ENCODE data around the gene TNNI3.
"Not testable (repeated sequence)": the region's sequence is repeated elsewhere in the genome, so short reads cannot be mapped to it uniquely, and the experiment has no call there.

Gene TNNI3

GRCh38 chr19:55157064-55157908 lies at the start of gene TNNI3:
TNNI3 (minus strand) TSS chr19:55157732; CDS start chr19:55157589, 143 bp downstream.
- FAIRE-seq (no peak), DNase-seq (ENCODE audit: low spot score) (no peak)

GRCh38 chr19:55206664-55207500 lies 49.4 kb upstream of the TNNI3 start:
- no peak for FAIRE-seq
- peak; percentile 96 for DNase-seq (ENCODE audit: low spot score)

DNA sequence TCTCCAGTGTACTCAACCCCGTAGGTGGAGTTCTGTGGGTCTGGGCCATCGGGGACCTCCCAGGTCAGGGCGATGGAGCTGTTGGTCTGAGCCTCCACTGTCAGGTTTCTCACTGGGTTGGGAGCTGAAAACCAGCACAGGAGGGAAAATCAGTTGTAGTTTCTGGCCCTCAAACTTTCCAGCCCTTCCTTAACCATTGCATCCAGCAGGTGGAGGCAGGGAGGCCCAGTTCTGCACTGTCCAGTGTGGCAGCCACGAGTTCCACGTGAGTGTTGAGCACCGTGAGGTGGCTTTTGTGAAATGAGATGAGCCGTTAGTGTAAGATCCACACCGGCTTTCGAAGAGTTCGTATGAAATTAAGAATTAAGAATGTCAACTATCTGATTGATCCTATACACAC lies 44.7 kb upstream of the TNNI3 start:
- not testable (repeated sequence) for FAIRE-seq; DNase-seq (ENCODE audit: low spot score)

- FAIRE-seq = no peak
- no peak for DNase-seq (ENCODE audit: low spot score)
Observed at GRCh38 chr19:55199620-55200204, 42.2 kb upstream of the TNNI3 start.

- FAIRE-seq (no peak), DNase-seq (ENCODE audit: low spot score) (no peak)
Observed at GRCh38 chr19:55198651-55199050, 41.1 kb upstream of the TNNI3 start.

DNA sequence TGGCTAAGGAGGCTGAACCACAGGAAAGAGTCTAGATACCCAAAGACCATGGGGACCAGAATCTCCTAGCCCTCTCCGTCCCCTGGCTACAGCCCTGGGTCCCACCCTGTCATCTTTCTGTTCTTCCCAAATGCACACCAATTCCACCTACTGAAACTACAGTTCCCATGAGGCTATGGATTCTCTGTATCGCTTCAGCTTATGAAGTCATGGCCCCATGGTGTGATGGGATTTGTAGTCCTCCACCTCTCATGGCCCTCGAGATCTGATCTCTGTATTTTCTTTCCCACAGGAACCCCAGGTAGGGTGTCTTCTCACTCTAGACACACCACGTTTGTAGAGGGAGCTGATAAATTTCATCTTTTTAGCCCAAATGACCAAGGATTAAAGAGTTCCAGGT lies 40.0 kb upstream of the TNNI3 start:
- DNase-seq (ENCODE audit: low spot score) (no peak), FAIRE-seq (no peak)

DNA sequence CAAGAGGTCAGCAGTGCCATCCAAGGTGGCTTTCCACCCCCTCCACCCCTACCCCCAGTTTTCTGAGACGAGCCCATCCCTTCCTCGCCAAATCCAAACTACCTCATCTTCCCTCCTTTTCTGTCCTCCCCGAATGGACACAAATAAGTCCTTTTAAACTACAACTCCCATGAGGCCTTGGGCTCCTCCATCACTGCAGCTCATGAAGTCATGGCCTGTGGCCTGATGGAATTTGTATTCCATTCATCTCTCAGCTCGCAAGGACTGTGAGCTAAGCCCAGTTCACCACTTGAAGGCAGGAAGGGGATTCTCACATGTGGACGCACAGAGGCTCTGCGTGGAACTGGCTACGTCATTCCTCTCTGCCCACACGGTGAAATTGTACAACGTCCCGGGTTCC lies 39.3 kb upstream of the TNNI3 start:
- no peak for FAIRE-seq
- no peak for DNase-seq (ENCODE audit: low spot score)

GRCh38 chr19:55193481-55193880 lies 35.9 kb upstream of the TNNI3 start:
- DNase-seq (ENCODE audit: low spot score) (no peak), FAIRE-seq (no peak)

- FAIRE-seq (peak; percentile 44), DNase-seq (ENCODE audit: low spot score) (peak; percentile 79)
Observed at GRCh38 chr19:55189403-55189835, 31.9 kb upstream of the TNNI3 start.

GRCh38 chr19:55188625-55189024 lies 31.1 kb upstream of the TNNI3 start:
- DNase-seq (ENCODE audit: low spot score) (no peak), FAIRE-seq (no peak)

DNA sequence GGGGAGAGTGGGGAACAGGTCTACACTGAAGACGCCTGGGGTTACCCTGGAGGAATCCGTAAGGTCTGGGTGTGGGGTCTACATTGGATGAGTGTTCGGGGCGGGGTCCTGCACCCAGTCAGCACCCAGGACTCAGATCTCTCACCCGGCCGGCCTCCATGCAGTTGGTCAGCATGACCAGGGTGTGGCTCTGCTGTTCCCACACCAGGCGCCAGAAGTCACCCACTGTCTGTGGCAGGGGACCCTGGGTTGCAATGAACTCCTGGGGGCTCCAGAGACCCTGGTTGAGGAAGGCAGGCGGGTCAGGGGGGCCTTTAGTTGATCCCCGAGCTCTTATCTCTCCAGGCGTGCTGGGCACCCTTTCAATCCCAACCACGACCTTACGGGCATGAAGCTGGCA lies 28.5 kb upstream of the TNNI3 start:
- DNase-seq (ENCODE audit: low spot score) (no peak), FAIRE-seq (no peak)

DNA sequence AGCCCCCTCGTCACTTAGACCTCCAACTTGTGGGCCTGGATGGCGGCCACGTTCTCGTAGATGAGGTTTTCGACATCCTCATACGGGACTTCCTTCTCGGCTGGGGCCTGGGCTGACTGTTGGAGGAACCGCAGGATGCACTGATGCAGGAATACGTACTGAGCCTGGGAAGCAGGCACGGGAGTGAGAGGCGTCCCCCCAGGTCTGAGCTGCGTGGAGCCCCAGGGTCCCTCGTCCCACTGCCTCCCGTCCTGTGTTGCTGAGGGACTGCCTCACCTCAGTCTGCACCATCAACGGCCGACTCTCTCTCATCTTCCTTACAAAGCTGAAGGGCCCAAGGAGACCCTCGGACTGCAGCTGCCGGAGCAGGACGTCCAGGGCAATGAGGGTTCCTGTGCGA lies 24.2 kb upstream of the TNNI3 start:
- DNase-seq (ENCODE audit: low spot score) (no peak), FAIRE-seq (no peak)

- no peak for FAIRE-seq
- DNase-seq (ENCODE audit: low spot score) = peak; percentile 85
Observed at GRCh38 chr19:55179606-55180484, 22.3 kb upstream of the TNNI3 start, which contains the start of gene SYT5. SYT5 (minus strand) TSS chr19:55180289; CDS start chr19:55179041, 1,248 bp downstream.

DNA sequence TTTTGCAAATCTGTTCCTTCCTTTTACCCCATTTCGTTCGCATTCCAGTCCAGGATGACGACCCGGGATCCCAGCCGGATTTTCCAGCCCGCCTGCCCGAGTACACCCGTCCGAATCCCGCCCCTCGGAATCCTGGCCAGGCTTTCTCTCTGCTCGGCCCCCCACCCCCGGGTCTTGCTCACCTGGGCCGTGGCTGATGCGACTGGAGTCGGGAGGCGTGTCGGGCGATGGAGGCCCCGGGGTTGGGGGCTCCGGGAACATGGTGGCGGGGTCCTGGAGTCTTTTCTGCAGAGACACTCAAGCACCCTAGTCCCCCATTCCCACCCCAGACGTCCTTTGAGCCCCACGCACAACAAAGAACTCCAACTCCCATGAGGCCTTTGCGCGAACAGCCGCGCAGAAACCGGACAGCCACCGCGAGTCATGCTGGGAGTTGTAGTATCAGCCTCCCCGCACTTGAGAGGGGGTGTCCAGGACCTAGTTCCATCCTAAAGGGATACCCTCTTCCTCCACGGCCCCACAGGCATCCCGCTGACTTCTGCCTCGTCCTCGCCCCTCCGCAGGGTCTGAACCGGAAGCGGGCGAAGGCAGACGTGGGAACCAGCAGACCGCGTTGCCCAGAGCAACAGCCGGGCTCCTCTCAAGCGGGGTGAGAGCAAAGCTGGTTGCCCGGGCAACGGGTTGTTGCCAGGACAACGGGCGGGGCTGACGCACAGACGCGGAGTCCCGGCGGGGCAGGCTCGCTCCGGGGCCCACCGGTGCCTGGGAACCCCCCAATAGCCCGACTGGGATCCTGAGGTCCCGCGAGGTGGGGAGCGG lies 21.5 kb upstream of the TNNI3 start:
- DNase-seq (ENCODE audit: low spot score) (peak; percentile 90), FAIRE-seq (no peak)

DNA sequence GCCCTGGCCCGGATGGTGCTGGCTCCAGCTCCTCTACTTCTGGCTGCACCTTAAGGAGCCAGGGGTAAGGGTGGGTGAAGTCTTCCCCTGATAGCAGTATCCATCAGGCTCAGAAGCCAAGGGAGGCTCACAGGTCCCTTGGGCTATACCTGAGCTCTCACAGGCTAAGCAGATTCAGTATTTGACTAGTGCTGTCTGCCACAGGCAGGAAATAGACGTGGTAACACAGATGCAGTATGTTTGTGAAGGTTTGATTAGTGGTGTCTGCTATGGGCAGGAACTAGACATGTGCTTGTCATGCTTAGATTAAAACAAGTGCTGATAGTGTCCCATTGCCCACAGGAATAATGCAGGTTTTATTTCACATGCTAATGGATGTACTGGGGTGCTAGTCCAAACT lies 18.5 kb upstream of the TNNI3 start:
- DNase-seq (ENCODE audit: low spot score) (no peak), FAIRE-seq (no peak)

GRCh38 chr19:55175117-55175867 lies 17.8 kb upstream of the TNNI3 start:
- no peak for FAIRE-seq

GRCh38 chr19:55174425-55175116 lies 17.0 kb upstream of the TNNI3 start:
- no peak for DNase-seq (ENCODE audit: low spot score)
- FAIRE-seq = no peak

More at GRCh38 chr19:55175117-55175867, 17.8 kb upstream of the TNNI3 start:
- DNase-seq (ENCODE audit: low spot score) = no peak

- peak; percentile 75 for FAIRE-seq
- peak; percentile 90 for DNase-seq (ENCODE audit: low spot score)
Observed at GRCh38 chr19:55173714-55174409, 16.3 kb upstream of the TNNI3 start.

All from urothelium cell line (cell line).